Peyer's patch (tissue), 4 donors: ENCODE results near the gene MTMR6.

Source experiments
- POLR2A ChIP-seq, 2 donors: fragments of 450-650 bp; IDR thresholded peaks; one replicate each; pipeline ENCODE4 v1.5.1; 2017; ENCODE audit warnings: antibody characterized with exemption in 2 of 2, mild to moderate bottlenecking in 2 of 2, moderate library complexity in 2 of 2
- TF ChIP-seq, protein P1 (sequence below), 6 experiments: fragments of 450-650 bp in 4 of 6; fragments of 200-600 bp in 2 of 6; sonication (generic) in 1 of 6; IDR thresholded peaks; one replicate each; pipeline ENCODE4 v1.5.1; 2017 to 2019; ENCODE audit warnings: antibody characterized with exemption in 6 of 6, mild to moderate bottlenecking in 3 of 6, moderate library complexity in 1 of 6

DNA sequence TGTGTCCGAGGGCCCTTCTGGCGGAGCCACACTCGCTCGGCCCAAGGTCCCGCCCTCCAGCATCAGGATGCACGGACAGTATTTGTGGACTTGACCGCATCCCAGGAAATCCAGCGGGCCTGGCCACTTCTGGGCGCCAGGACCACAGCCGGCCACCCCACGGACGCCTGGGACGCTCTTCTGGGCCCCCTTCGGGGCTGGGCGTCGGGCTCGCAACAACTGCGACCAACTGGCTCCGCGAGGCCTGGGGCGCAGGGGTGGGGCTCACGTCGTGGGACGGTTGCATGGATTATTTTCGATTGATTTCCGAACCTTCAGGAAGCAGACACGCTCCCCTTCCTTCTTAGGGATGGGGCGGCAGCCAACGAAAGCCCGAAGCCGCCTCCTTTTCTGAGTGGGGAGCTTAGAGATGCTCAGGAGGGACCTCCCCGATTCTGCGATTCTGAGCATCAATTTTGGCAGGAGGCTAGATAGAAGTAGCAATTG, 13.6 kb upstream of the MTMR6 start:
- TF ChIP-seq, protein P1, sequence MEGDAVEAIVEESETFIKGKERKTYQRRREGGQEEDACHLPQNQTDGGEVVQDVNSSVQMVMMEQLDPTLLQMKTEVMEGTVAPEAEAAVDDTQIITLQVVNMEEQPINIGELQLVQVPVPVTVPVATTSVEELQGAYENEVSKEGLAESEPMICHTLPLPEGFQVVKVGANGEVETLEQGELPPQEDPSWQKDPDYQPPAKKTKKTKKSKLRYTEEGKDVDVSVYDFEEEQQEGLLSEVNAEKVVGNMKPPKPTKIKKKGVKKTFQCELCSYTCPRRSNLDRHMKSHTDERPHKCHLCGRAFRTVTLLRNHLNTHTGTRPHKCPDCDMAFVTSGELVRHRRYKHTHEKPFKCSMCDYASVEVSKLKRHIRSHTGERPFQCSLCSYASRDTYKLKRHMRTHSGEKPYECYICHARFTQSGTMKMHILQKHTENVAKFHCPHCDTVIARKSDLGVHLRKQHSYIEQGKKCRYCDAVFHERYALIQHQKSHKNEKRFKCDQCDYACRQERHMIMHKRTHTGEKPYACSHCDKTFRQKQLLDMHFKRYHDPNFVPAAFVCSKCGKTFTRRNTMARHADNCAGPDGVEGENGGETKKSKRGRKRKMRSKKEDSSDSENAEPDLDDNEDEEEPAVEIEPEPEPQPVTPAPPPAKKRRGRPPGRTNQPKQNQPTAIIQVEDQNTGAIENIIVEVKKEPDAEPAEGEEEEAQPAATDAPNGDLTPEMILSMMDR (IDR thresholded peaks at IDR 0.05), result no peak
- TF ChIP-seq POLR2A (IDR thresholded peaks at IDR 0.05), result no peak
